Measurements from ENCODE around the gene INSIG1. TPM values are rescaled to one million over a fixed set of nuclear protein-coding genes. Genes with fewer than 3 reads are reported as not detected.

Gene INSIG1
- 14.2 and 36.6 TPM in 2 replicates for total RNA-seq

- H3K36me3 ChIP-seq (ENCODE audit: control insufficient read depth, insufficient read depth, low read length): peaks cover 4% of the 10 kb centered on the region
- no peaks in the 10 kb centered on the region for H3K27me3 ChIP-seq (ENCODE audit: control insufficient read depth, insufficient read depth, low read length)
- H3K4me3 ChIP-seq (ENCODE audit: low read depth, low read length): peak within 1 kb of the TSS; percentile 60
- DNase-seq (ENCODE audit: low read depth): peak; percentile 69
- TF ChIP-seq CTCF (IDR thresholded peaks at IDR 0.05; ENCODE audit: insufficient read depth, low read length, severe bottlenecking): no peak
- no peak for FAIRE-seq
Observed at GRCh38 chr7:155297517-155298287, at the start of gene INSIG1. Gene INSIG1, plus strand, starts transcription at chr7:155297878. Its CDS starts 408 bp downstream, at chr7:155298286.

- no peak for TF ChIP-seq CTCF (IDR thresholded peaks at IDR 0.05; ENCODE audit: insufficient read depth, low read length, severe bottlenecking)
- DNase-seq (ENCODE audit: low read depth) (no peak), FAIRE-seq (no peak)
- H3K27me3 ChIP-seq (ENCODE audit: control insufficient read depth, insufficient read depth, low read length): no peaks in the 10 kb centered on the region
- no peaks in the 10 kb centered on the region for H3K36me3 ChIP-seq (ENCODE audit: control insufficient read depth, insufficient read depth, low read length)
- no peak overlapping the region for H3K4me3 ChIP-seq (ENCODE audit: low read depth, low read length)
Observed at GRCh38 chr7:155248366-155248756, 49.3 kb upstream of the INSIG1 start.

GRCh38 chr7:155251831-155252230 lies 45.8 kb upstream of the INSIG1 start:
- no peaks in the 10 kb centered on the region for H3K36me3 ChIP-seq (ENCODE audit: control insufficient read depth, insufficient read depth, low read length)
- no peak for TF ChIP-seq CTCF (IDR thresholded peaks at IDR 0.05; ENCODE audit: insufficient read depth, low read length, severe bottlenecking)
- H3K4me3 ChIP-seq (ENCODE audit: low read depth, low read length): no peak overlapping the region
- no peak for FAIRE-seq
- no peak for DNase-seq (ENCODE audit: low read depth)
- H3K27me3 ChIP-seq (ENCODE audit: control insufficient read depth, insufficient read depth, low read length): no peaks in the 10 kb centered on the region

- no peak for FAIRE-seq
- no peak overlapping the region for H3K4me3 ChIP-seq (ENCODE audit: low read depth, low read length)
- H3K36me3 ChIP-seq (ENCODE audit: control insufficient read depth, insufficient read depth, low read length): no peaks in the 10 kb centered on the region
- no peak for TF ChIP-seq CTCF (IDR thresholded peaks at IDR 0.05; ENCODE audit: insufficient read depth, low read length, severe bottlenecking)
- no peak for DNase-seq (ENCODE audit: low read depth)
- H3K27me3 ChIP-seq (ENCODE audit: control insufficient read depth, insufficient read depth, low read length): no peaks in the 10 kb centered on the region
Observed at GRCh38 chr7:155252444-155252887, 45.2 kb upstream of the INSIG1 start.

- no peak for TF ChIP-seq CTCF (IDR thresholded peaks at IDR 0.05; ENCODE audit: insufficient read depth, low read length, severe bottlenecking)
- Histone ChIP-seq H3K4me3 (ENCODE audit: low read depth, low read length) (no peak overlapping the region), H3K27me3 (ENCODE audit: control insufficient read depth, insufficient read depth, low read length) (no peaks in the 10 kb centered on the region), H3K36me3 (ENCODE audit: control insufficient read depth, insufficient read depth, low read length) (no peaks in the 10 kb centered on the region)
- no peak for FAIRE-seq
- no peak for DNase-seq (ENCODE audit: low read depth)
Observed at GRCh38 chr7:155252892-155253501, 44.7 kb upstream of the INSIG1 start.

Data from bronchial epithelial cell (primary cell).